Caco-2 (cell line): ENCODE measurements around the gene HSD3B1. TPM values are rescaled to one million over a fixed set of nuclear protein-coding genes. Genes with fewer than 3 reads are reported as not detected.

Experiments used
- Bru-seq: library from RNA; stranded (reverse); fragments of 400-500 nt; gene quantifications from one replicate; lab custom pipeline; 2021; lab: Mats Ljungman, UMichigan
- BruChase-seq, 2 experiments: library from RNA; stranded (reverse); fragments of 400-500 nt; gene quantifications; one replicate each; lab custom pipeline; 2021; lab: Mats Ljungman, UMichigan
- BruUV-seq: library from RNA; stranded (reverse); fragments of 400-500 nt; replicated peaks from 2 replicates; lab custom pipeline; 2021; lab: Mats Ljungman, UMichigan
- CTCF ChIA-PET: fragments of 300-600 bp; sonication (Branson Sonifier 250); formaldehyde crosslinking; loops from one replicate; lab custom pipeline; 2022; ENCODE audit warnings: antibody characterized with exemption; lab: Charles Lee
- POLR2A ChIA-PET: fragments of 300-600 bp; sonication (Branson Sonifier 250); formaldehyde crosslinking; loops from one replicate; lab custom pipeline; 2022; ENCODE audit warnings: antibody characterized with exemption; lab: Charles Lee
- DNase-seq, 2 experiments: peaks; one replicate each; pipeline versions ENCODE4 v3.0.0 to v3.0.0-alpha.2; 2020 to 2022
- H3K27me3 ChIP-seq: replicated peaks from 2 replicates; pipeline ENCODE4 v1.6.0; 2011; ENCODE audit warnings: low read length; ENCODE audit not compliant: control insufficient read depth, insufficient read depth
- H3K36me3 ChIP-seq: 2 replicates; pipeline ENCODE4 v1.5.1; 2011; ENCODE audit warnings: low read length; ENCODE audit not compliant: control insufficient read depth, insufficient read depth
- H3K4me1 ChIP-seq: fragments of 250-450 bp; sonication (Bioruptor Pico); 2 replicates; pipeline ENCODE4 v1.5.1; 2020; ENCODE audit warnings: mild to moderate bottlenecking
- H3K4me3 ChIP-seq: 2 replicates; pipeline ENCODE4 v1.5.1; 2011; ENCODE audit warnings: low read depth, mild to moderate bottlenecking, control low read depth, low read length
- H3K9me3 ChIP-seq: fragments of 250-450 bp; sonication (Bioruptor Pico); 2 replicates; pipeline ENCODE4 v1.5.1; 2020; ENCODE audit warnings: mild to moderate bottlenecking, moderate library complexity
- H3K27ac Mint-ChIP-seq: one replicate; pipeline ENCODE4 v1.8.0; 2022; ENCODE audit warnings: mixed read lengths; ENCODE audit not compliant: unreplicated experiment
- H3K27me3 Mint-ChIP-seq: one replicate; pipeline ENCODE4 v1.8.0; 2022; ENCODE audit warnings: mixed read lengths; ENCODE audit not compliant: insufficient read depth, unreplicated experiment
- H3K36me3 Mint-ChIP-seq: one replicate; pipeline ENCODE4 v1.8.0; 2022; ENCODE audit warnings: mild to moderate bottlenecking, mixed read lengths; ENCODE audit not compliant: insufficient read depth, unreplicated experiment
- H3K4me1 Mint-ChIP-seq: one replicate; pipeline ENCODE4 v1.8.0; 2022; ENCODE audit warnings: low read depth, mixed read lengths; ENCODE audit not compliant: unreplicated experiment
- H3K4me3 Mint-ChIP-seq: one replicate; pipeline ENCODE4 v1.8.0; 2022; ENCODE audit warnings: mild to moderate bottlenecking, moderate library complexity, mixed read lengths; ENCODE audit not compliant: unreplicated experiment
- H3K9me3 Mint-ChIP-seq: one replicate; pipeline ENCODE4 v1.8.0; 2022; ENCODE audit warnings: mixed read lengths; ENCODE audit not compliant: unreplicated experiment
- CTCF ChIP-seq, 2 experiments: fragments of 200-600 bp in 1 of 2; IDR thresholded peaks; 1 replicate in 1 of 2; 2 replicates in 1 of 2; pipeline versions ENCODE4 v1.5.1 to v1.8.0; 2011 to 2022; ENCODE audit warnings: antibody characterized with exemption in 1 of 2, control low read depth in 1 of 2, inconsistent platforms in 1 of 2, low read depth in 1 of 2, low read length in 1 of 2, mild to moderate bottlenecking in 1 of 2, moderate library complexity in 1 of 2; ENCODE audit not compliant: insufficient read depth in 1 of 2, severe bottlenecking in 1 of 2, unreplicated experiment in 1 of 2
- intact Hi-C: fragments of 100-400 bp; cut with micrococcal nuclease; formaldehyde crosslinking; loops from one replicate; pipeline ENCODE4 v1.10.0; 2022; ENCODE audit not compliant: unreplicated experiment
- long read RNA-seq: library from polyadenylated mRNA; stranded (forward); transcript quantifications from one replicate; pipeline ENCODE4 v2.0.0, GENCODE V29; 2022
- total RNA-seq: library from RNA; stranded (reverse); gene quantifications from 2 replicates; pipeline ENCODE4 v1.2.3, GENCODE V29; 2022

HSD3B1 gene
- total RNA-seq (38.0 and 40.9 TPM in 2 replicates), Bru-seq, nascent RNA (percentile 87 among the genes with signal in this experiment), BruChase-seq, experiment 1, labeled RNA remaining after a 2-hour chase (percentile 83 among the genes with signal in this experiment), BruChase-seq, experiment 2, labeled RNA remaining after a 6-hour chase (percentile 73 among the genes with signal in this experiment)
- long read RNA-seq, transcript HSD3B1-201 (4 exons, 1,676 nt) = major isoform, 49 of 75 reads
- long read RNA-seq, transcript HSD3B1-204 (3 exons, 1,436 nt) = minor isoform, 6 of 75 reads
- long read RNA-seq, partial matches to known transcripts = 1 of 75 reads
- long read RNA-seq, other reads (novel, unspliced or antisense) = 19 of 75 reads

DNA sequence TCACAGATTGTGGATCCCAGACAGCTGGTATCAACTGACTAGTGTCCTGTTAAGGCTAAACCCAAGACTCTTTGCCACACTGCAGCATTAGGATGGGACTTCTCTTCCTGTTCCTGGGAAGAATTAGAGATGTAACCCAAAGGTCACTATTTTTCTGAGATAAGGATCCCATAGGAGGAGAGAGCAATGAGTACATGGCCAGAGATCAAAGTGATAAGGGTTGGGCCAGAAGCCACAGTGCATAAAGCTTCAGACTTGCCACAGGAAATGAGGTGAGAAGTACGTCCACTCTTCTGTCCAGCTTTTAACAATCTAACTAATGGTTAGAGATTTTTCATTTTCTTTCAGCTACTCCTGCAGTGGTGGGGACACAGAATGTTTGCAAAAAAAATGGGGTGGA lies at the start of gene HSD3B1:
HSD3B1 (plus strand) TSS at position 270 of the 400 bp plus-strand sequence. CDS start 267 bp downstream, outside the sequence.
- Mint-ChIP-seq H3K27me3 (no peaks in the 10 kb centered on the region), H3K36me3 (peaks cover 7% of the 10 kb centered on the region), H3K27ac (peak within 1 kb of the TSS; percentile 77), H3K4me1 (peaks cover 25% of the 10 kb centered on the region), H3K9me3 (no peaks in the 10 kb centered on the region), H3K4me3 (peak within 1 kb of the TSS; percentile 73)
- intact Hi-C loops = no loop called here
- TF ChIP-seq CTCF (IDR thresholded peaks at IDR 0.05; ENCODE audit: insufficient read depth in 1 of 2, low read depth in 1 of 2, low read length in 1 of 2, severe bottlenecking in 1 of 2, unreplicated experiment in 1 of 2) = no peak
- Histone ChIP-seq H3K9me3 (no peaks in the 10 kb centered on the region), H3K27me3 (no peaks in the 10 kb centered on the region), H3K36me3 (no peaks in the 10 kb centered on the region), H3K4me1 (peaks cover 16% of the 10 kb centered on the region), H3K4me3 (no peak within 1 kb of the TSS)
- CTCF ChIA-PET = interaction anchor here (1.1 kb wide), 1 partner anchor 35 kb away, joined by 4 read pairs; no protein-coding TSS in a partner anchor
- DNase-seq = peak; percentile 15 to 47
- BruUV-seq = no TSS peak
- POLR2A ChIA-PET = no interaction called here

DNA sequence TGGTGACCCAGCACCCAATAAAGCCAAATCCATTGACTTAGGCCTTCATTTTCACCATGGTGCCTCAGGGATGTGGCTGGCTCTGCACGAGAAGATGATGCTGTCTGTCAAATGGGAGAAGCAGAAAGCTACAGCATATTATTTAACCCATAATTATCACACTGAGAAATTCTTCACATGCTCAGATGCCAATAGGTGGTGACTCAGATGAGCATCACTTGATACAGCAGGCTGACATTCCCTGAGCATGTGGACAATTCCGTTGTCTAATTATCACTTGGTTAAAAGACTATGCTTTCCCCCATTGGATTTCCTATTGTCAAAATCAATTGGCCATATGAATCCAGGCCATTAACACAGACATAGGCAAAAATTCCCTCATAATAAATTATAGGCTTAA lies 44.0 kb upstream of the HSD3B1 start:
- ChIA-PET CTCF (no interaction called here), POLR2A (no interaction called here)
- no TSS peak for BruUV-seq
- no peak overlapping the region for H3K4me3 ChIP-seq
- Mint-ChIP-seq H3K4me1 (peaks cover 17% of the 10 kb centered on the region), H3K4me3 (no peak overlapping the region), H3K27ac (no peak overlapping the region), H3K27me3 (no peaks in the 10 kb centered on the region), H3K36me3 (no peaks in the 10 kb centered on the region), H3K9me3 (no peaks in the 10 kb centered on the region)
- no peak for TF ChIP-seq CTCF (IDR thresholded peaks at IDR 0.05; ENCODE audit: insufficient read depth in 1 of 2, low read depth in 1 of 2, low read length in 1 of 2, severe bottlenecking in 1 of 2, unreplicated experiment in 1 of 2)
- no peaks in the 10 kb centered on the region for H3K27me3 ChIP-seq
- H3K9me3 ChIP-seq = no peaks in the 10 kb centered on the region
- H3K4me1 ChIP-seq = peaks cover 15% of the 10 kb centered on the region
- no peaks in the 10 kb centered on the region for H3K36me3 ChIP-seq
- no peak for DNase-seq
- intact Hi-C loops = no loop called here

DNA sequence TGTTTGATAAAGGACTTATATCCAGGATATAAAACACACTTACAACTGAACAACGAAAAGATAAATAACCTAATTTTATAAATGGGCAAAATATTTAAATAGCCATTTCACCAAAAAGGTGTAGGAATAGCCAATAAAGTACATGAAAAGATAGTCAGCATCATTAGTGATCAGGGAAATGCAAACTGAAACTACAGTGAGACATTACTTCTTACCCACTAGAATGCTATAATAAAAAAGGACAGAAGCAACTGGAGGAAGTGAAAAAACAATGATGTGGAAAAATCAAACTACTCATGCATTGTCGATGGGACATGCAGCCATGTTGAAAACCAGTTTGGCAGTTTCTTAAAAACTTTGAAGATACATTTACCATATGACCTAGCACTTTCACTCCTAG lies 43.4 kb upstream of the HSD3B1 start:
- H3K36me3 Mint-ChIP-seq = no peaks in the 10 kb centered on the region
- BruUV-seq = no TSS peak
- no peak overlapping the region for H3K4me3 Mint-ChIP-seq
- H3K4me1 Mint-ChIP-seq = peaks cover 17% of the 10 kb centered on the region
- no peak overlapping the region for H3K27ac Mint-ChIP-seq
- TF ChIP-seq CTCF (IDR thresholded peaks at IDR 0.05; ENCODE audit: insufficient read depth in 1 of 2, low read depth in 1 of 2, low read length in 1 of 2, severe bottlenecking in 1 of 2, unreplicated experiment in 1 of 2) = no peak
- no peaks in the 10 kb centered on the region for H3K9me3 Mint-ChIP-seq
- H3K4me3 ChIP-seq = no peak overlapping the region
- DNase-seq = no peak
- H3K9me3 ChIP-seq = no peaks in the 10 kb centered on the region
- ChIA-PET POLR2A (no interaction called here), CTCF (no interaction called here)
- no peaks in the 10 kb centered on the region for H3K36me3 ChIP-seq
- intact Hi-C loops = no loop called here
- no peaks in the 10 kb centered on the region for H3K27me3 ChIP-seq
- no peaks in the 10 kb centered on the region for H3K27me3 Mint-ChIP-seq
- H3K4me1 ChIP-seq = peaks cover 15% of the 10 kb centered on the region
